GM12874 (cell line): ENCODE data around the gene BCL11B.

ENCODE experiments used
- CTCF ChIP-seq: IDR thresholded peaks from 2 replicates; pipeline ENCODE4 v1.5.1; 2011; ENCODE audit warnings: low read depth, mild to moderate bottlenecking, control low read depth, low read length, moderate library complexity; ENCODE audit not compliant: insufficient read depth

Gene BCL11B

GRCh38 chr14:99166506-99166905 is 105.5 kb downstream of the BCL11B start:
- no peak for TF ChIP-seq CTCF

DNA sequence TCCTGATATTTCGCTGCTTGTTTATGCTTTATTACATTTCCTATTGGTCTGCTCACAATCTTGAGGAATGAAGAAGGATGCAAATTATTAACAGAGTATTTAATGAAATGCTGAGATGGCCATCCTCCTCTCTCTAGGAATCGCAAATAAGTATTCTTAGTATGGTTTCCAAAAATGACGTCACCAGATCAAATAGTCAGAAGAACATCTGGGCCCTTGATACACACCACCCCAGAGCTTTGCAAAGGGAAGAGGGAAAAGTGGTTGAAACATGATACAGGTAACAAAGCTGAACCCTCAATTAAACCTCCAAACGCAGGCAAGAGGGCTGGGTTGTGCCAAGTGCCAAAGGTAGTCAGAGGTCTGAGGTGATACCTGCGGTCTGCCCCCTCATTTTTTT is 107.3 kb downstream of the BCL11B start:
- no peak for TF ChIP-seq CTCF

DNA sequence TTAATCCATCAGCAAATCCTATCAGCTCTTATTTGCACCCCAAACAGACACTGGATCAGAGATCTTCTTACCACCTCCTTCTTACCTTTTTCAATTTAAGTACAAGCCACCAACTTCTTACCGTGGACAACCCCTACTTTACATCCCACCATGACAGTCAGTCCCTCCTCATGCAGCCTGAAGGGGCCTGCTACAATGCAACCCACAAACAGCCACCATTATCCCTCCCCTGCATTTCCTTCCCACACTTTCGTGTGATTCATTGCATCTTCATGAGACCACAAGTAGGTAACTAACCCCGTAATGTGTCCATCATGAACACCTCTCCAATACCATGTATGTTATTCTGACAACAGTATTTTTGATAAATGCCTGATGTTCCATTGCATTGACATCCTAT is 108.6 kb downstream of the BCL11B start:
- no peak for TF ChIP-seq CTCF

- TF ChIP-seq CTCF: no peak
Observed at GRCh38 chr14:99159341-99160340, 112.4 kb downstream of the BCL11B start.

- TF ChIP-seq CTCF: no peak
Observed at GRCh38 chr14:99158646-99159165, 113.3 kb downstream of the BCL11B start.

DNA sequence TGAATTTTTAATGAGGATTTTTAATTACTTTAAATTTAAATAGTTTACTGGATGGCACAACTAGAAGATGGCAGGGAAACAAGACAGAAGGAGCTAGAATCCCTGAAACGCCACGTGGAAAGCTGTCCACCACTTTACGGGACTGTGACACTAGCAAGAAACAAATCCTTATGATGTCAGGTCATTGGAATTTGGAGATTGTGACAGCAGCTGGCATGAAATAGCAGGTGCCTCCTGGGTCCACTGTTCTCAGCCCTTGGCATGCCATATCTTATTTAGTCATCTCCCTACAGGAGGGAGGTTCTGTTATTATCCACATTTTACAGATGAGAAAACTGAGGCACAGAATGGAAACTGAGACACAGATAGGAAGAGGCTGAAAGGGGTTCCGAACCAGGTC is 113.8 kb downstream of the BCL11B start:
- no peak for TF ChIP-seq CTCF

GRCh38 chr14:99157676-99158075 is 114.3 kb downstream of the BCL11B start:
- no peak for TF ChIP-seq CTCF
